H1 (cell line): ENCODE data around the gene CMBL.

ENCODE experiments used
- BCL11A ChIP-seq, 2 experiments: IDR thresholded peaks; one replicate each; pipeline ENCODE4 v1.6.1; 2011; ENCODE audit warnings: low read depth in 2 of 2, low read length in 2 of 2, mild to moderate bottlenecking in 2 of 2
- BRCA1 ChIP-seq: IDR thresholded peaks from 2 replicates; pipeline ENCODE4 v1.6.1; 2012; ENCODE audit warnings: low read depth, low read length, improper control_type of control experiment
- GABPA ChIP-seq: IDR thresholded peaks from 2 replicates; pipeline ENCODE4 v1.6.1; 2011; ENCODE audit warnings: mild to moderate bottlenecking, low read length, moderate library complexity, borderline replicate concordance; ENCODE audit not compliant: insufficient read depth

DNA sequence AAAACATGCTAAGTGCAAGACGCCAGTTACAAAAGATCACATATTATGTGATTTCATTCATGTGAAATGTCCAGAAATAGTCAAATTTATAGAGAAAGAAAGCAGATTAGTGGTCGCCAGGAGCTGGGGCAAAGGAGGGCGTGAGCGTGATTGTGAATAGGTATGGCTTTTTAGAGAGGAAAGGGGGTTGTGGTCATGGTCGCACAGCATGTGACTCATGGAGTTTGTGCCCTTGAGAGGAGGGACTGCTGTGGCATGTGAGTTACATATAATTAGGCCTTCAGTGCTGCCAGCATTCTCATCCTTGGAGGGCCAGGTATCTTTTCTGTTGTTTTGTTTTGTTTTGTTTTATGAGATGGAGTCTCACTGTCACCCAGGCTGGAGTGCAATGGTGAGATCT, 24.6 kb upstream of the CMBL start:
- TF ChIP-seq BRCA1 = no peak
- TF ChIP-seq BCL11A (IDR thresholded peaks at IDR 0.05; ENCODE audit: low read depth in 2 of 2, low read length in 2 of 2) = no peak
- no peak for TF ChIP-seq GABPA
